ENCODE measurements around the gene PPP2R2D.

PPP2R2D gene

GRCh38 chr10:131889755-131890154 is 11.1 kb upstream of the PPP2R2D start:
- DNase-seq (ENCODE audit: low read depth in 2 of 2): no peak

GRCh38 chr10:131890276-131891195 is 10.3 kb upstream of the PPP2R2D start:
- no peak for DNase-seq (ENCODE audit: low read depth in 2 of 2)

GRCh38 chr10:131891196-131891928 is 9.4 kb upstream of the PPP2R2D start:
- no peak for DNase-seq (ENCODE audit: low read depth in 2 of 2)

- DNase-seq (ENCODE audit: low read depth in 2 of 2): no peak
Observed at GRCh38 chr10:131891929-131892805, 8.6 kb upstream of the PPP2R2D start.

GRCh38 chr10:131892806-131893675 is 7.8 kb upstream of the PPP2R2D start:
- no peak for DNase-seq (ENCODE audit: low read depth in 2 of 2)

GRCh38 chr10:131895116-131895515 is 5.7 kb upstream of the PPP2R2D start:
- no peak for DNase-seq (ENCODE audit: low read depth in 2 of 2)

GRCh38 chr10:131896403-131896802 is 4.4 kb upstream of the PPP2R2D start:
- peak in 1 of 2 donors; percentile 34 for DNase-seq (ENCODE audit: low read depth in 2 of 2)

GRCh38 chr10:131897297-131897899 is 3.4 kb upstream of the PPP2R2D start:
- no peak for DNase-seq (ENCODE audit: low read depth in 2 of 2)

GRCh38 chr10:131898061-131898460 is 2.7 kb upstream of the PPP2R2D start:
- no peak for DNase-seq (ENCODE audit: low read depth in 2 of 2)

- DNase-seq (ENCODE audit: low read depth in 2 of 2): no peak
Observed at GRCh38 chr10:131898713-131899112, 2.1 kb upstream of the PPP2R2D start.

- no peak for DNase-seq (ENCODE audit: low read depth in 2 of 2)
Observed at GRCh38 chr10:131899116-131899690, 1.6 kb upstream of the PPP2R2D start.

GRCh38 chr10:131899695-131900349 is 986 bp upstream of the PPP2R2D start:
- DNase-seq (ENCODE audit: low read depth in 2 of 2): no peak

GRCh38 chr10:131901181-131901829 is 497 bp downstream of the PPP2R2D start:
- no peak for DNase-seq (ENCODE audit: low read depth in 2 of 2)

GRCh38 chr10:131902211-131902610 is 1.4 kb downstream of the PPP2R2D start:
- no peak for DNase-seq (ENCODE audit: low read depth in 2 of 2)

- no peak for DNase-seq (ENCODE audit: low read depth in 2 of 2)
Observed at GRCh38 chr10:131902691-131903090, 1.9 kb downstream of the PPP2R2D start.

GRCh38 chr10:131905267-131905571 is 4.4 kb downstream of the PPP2R2D start:
- no peak for DNase-seq (ENCODE audit: low read depth in 2 of 2)

- DNase-seq (ENCODE audit: low read depth in 2 of 2): no peak
Observed at GRCh38 chr10:131905603-131906268, 4.9 kb downstream of the PPP2R2D start.

- no peak for DNase-seq (ENCODE audit: low read depth in 2 of 2)
Observed at GRCh38 chr10:131906269-131906639, 5.4 kb downstream of the PPP2R2D start.

GRCh38 chr10:131907679-131908078 is 6.9 kb downstream of the PPP2R2D start:
- DNase-seq (ENCODE audit: low read depth in 2 of 2): no peak
